ENCODE results near the gene RSL1D1. TPM values are rescaled to one million over a fixed set of nuclear protein-coding genes. Genes with fewer than 3 reads are reported as not detected.
"Not testable (repeated sequence)": the region's sequence is repeated elsewhere in the genome, so short reads cannot be mapped to it uniquely, and the experiment has no call there.

The RSL1D1 gene
- polyA plus RNA-seq, 4 donors: 206 to 271 (median 242) TPM

- no peak for DNase-seq (ENCODE audit: low read depth in 4 of 4, low spot score in 3 of 4)
Observed at GRCh38 chr16:11799509-11800381, 51.6 kb downstream of the RSL1D1 start.

GRCh38 chr16:11799017-11799381 is 52.3 kb downstream of the RSL1D1 start:
- no peak for DNase-seq (ENCODE audit: low read depth in 4 of 4, low spot score in 3 of 4)

GRCh38 chr16:11797957-11798299 is 53.4 kb downstream of the RSL1D1 start:
- DNase-seq (ENCODE audit: low read depth in 4 of 4, low spot score in 3 of 4): no peak

- peak; percentile 83 to 93 (median 92) for DNase-seq (ENCODE audit: low read depth in 4 of 4, low spot score in 3 of 4)
Observed at GRCh38 chr16:11797166-11797956, 54.0 kb downstream of the RSL1D1 start, which contains the start of gene ZC3H7A. Gene ZC3H7A (minus strand): TSS chr16:11797258. CDS start chr16:11782354, 14,904 bp downstream.

- DNase-seq (ENCODE audit: low read depth in 4 of 4, low spot score in 3 of 4): no peak
Observed at GRCh38 chr16:11796227-11797165, 54.8 kb downstream of the RSL1D1 start.

- DNase-seq (ENCODE audit: low read depth in 4 of 4, low spot score in 3 of 4): no peak
Observed at GRCh38 chr16:11795887-11796226, 55.5 kb downstream of the RSL1D1 start.

- DNase-seq (ENCODE audit: low read depth in 4 of 4, low spot score in 3 of 4): no peak
Observed at GRCh38 chr16:11794996-11795886, 56.1 kb downstream of the RSL1D1 start.

GRCh38 chr16:11794447-11794846 is 56.9 kb downstream of the RSL1D1 start:
- DNase-seq (ENCODE audit: low read depth in 4 of 4, low spot score in 3 of 4): no peak

GRCh38 chr16:11793840-11794239 is 57.5 kb downstream of the RSL1D1 start:
- DNase-seq (ENCODE audit: low read depth in 4 of 4, low spot score in 3 of 4): no peak

- DNase-seq (ENCODE audit: low read depth in 4 of 4, low spot score in 3 of 4): no peak
Observed at GRCh38 chr16:11792410-11793241, 58.7 kb downstream of the RSL1D1 start.

GRCh38 chr16:11791144-11791828 is 60.1 kb downstream of the RSL1D1 start:
- no peak for DNase-seq (ENCODE audit: low read depth in 4 of 4, low spot score in 3 of 4)

- no peak for DNase-seq (ENCODE audit: low read depth in 4 of 4, low spot score in 3 of 4)
Observed at GRCh38 chr16:11788914-11789313, 62.4 kb downstream of the RSL1D1 start.

GRCh38 chr16:11784980-11785599 is 66.3 kb downstream of the RSL1D1 start:
- not testable (repeated sequence) for DNase-seq (ENCODE audit: low read depth in 4 of 4, low spot score in 3 of 4)

GRCh38 chr16:11784381-11784780 is 67.0 kb downstream of the RSL1D1 start:
- DNase-seq (ENCODE audit: low read depth in 4 of 4, low spot score in 3 of 4): not testable (repeated sequence)

GRCh38 chr16:11784038-11784369 is 67.3 kb downstream of the RSL1D1 start:
- no peak for DNase-seq (ENCODE audit: low read depth in 4 of 4, low spot score in 3 of 4)
